Glutamatergic neuron (in vitro differentiated cells): ENCODE results near the gene PDE6G. TPM values are rescaled to one million over a fixed set of nuclear protein-coding genes. Genes with fewer than 3 reads are reported as not detected.
"Not testable (repeated sequence)": the region's sequence is repeated elsewhere in the genome, so short reads cannot be mapped to it uniquely, and the experiment has no call there.

Experiments used
- DNase-seq: peaks from one replicate; pipeline ENCODE4 v3.0.0; 2022
- H3K27ac Mint-ChIP-seq: one replicate; pipeline ENCODE4 v1.8.0; 2020; ENCODE audit warnings: mild to moderate bottlenecking, mixed read lengths, inconsistent platforms; ENCODE audit not compliant: unreplicated experiment
- H3K27me3 Mint-ChIP-seq: one replicate; pipeline ENCODE4 v1.8.0; 2020; ENCODE audit warnings: mild to moderate bottlenecking, moderate library complexity, mixed read lengths, inconsistent platforms; ENCODE audit not compliant: unreplicated experiment
- H3K36me3 Mint-ChIP-seq: one replicate; pipeline ENCODE4 v1.8.0; 2020; ENCODE audit warnings: mild to moderate bottlenecking, mixed read lengths, inconsistent platforms; ENCODE audit not compliant: unreplicated experiment
- H3K4me1 Mint-ChIP-seq: one replicate; pipeline ENCODE4 v1.8.0; 2020; ENCODE audit warnings: mild to moderate bottlenecking, low read depth, mixed read lengths, inconsistent platforms; ENCODE audit not compliant: unreplicated experiment
- H3K4me3 Mint-ChIP-seq: one replicate; pipeline ENCODE4 v1.8.0; 2020; ENCODE audit warnings: mild to moderate bottlenecking, mixed read lengths, inconsistent platforms; ENCODE audit not compliant: unreplicated experiment
- H3K9me3 Mint-ChIP-seq: one replicate; pipeline ENCODE4 v1.8.0; 2020; ENCODE audit warnings: mild to moderate bottlenecking, moderate library complexity, mixed read lengths, inconsistent platforms; ENCODE audit not compliant: unreplicated experiment
- total RNA-seq: library from RNA; stranded (reverse); fragmentation: NEBNext Ultra II Directional; extraction: Animal tissue kit (Norgen Biotek cat#: 25700); gene quantifications from one replicate; pipeline ENCODE4 v1.2.1, GENCODE V29; 2021; ENCODE audit not compliant: unreplicated experiment
- TF ChIP-seq, protein P1 (sequence below): fragments of 200-600 bp; sonication (generic); IDR thresholded peaks from one replicate; pipeline ENCODE4 v1.5.0; 2021; ENCODE audit not compliant: partially characterized antibody, unreplicated experiment

The PDE6G gene
- total RNA-seq, 1 donor from 2014 or later = not detected

- H3K4me1 Mint-ChIP-seq = peaks cover 16% of the 10 kb centered on the region
- H3K4me3 Mint-ChIP-seq = peak overlapping the region; percentile 93
- H3K27me3 Mint-ChIP-seq = peaks cover 4% of the 10 kb centered on the region
- TF ChIP-seq, protein P1, sequence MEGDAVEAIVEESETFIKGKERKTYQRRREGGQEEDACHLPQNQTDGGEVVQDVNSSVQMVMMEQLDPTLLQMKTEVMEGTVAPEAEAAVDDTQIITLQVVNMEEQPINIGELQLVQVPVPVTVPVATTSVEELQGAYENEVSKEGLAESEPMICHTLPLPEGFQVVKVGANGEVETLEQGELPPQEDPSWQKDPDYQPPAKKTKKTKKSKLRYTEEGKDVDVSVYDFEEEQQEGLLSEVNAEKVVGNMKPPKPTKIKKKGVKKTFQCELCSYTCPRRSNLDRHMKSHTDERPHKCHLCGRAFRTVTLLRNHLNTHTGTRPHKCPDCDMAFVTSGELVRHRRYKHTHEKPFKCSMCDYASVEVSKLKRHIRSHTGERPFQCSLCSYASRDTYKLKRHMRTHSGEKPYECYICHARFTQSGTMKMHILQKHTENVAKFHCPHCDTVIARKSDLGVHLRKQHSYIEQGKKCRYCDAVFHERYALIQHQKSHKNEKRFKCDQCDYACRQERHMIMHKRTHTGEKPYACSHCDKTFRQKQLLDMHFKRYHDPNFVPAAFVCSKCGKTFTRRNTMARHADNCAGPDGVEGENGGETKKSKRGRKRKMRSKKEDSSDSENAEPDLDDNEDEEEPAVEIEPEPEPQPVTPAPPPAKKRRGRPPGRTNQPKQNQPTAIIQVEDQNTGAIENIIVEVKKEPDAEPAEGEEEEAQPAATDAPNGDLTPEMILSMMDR = no peak
- H3K27ac Mint-ChIP-seq = peak overlapping the region; percentile 90
- DNase-seq = no peak
- peaks cover 13% of the 10 kb centered on the region for H3K9me3 Mint-ChIP-seq
- H3K36me3 Mint-ChIP-seq = no peaks in the 10 kb centered on the region
Observed at GRCh38 chr17:81682565-81683207, 26.3 kb upstream of the PDE6G start.

DNA sequence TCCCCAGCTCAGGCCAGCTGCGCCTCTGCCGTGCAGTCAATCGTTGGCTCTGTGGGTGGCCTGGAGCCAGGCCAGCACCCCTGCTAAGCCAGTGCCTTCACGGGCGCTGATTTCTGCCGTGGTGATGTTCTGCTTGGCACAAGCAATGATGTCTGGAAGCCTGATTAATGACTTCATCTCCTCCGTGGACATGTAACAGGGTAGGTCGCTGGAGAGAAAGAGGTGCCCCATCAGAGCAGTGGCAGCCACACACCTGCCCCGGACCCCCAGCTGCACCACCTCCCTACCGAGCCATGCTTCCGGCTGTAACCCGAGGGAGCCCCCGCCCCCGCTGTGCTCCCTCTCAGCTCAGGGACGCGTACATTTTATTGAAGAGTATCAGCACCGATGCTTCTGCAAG lies 25.3 kb upstream of the PDE6G start:
- Mint-ChIP-seq H3K9me3 (peaks cover 8% of the 10 kb centered on the region), H3K27ac (no peak overlapping the region), H3K4me1 (peaks cover 10% of the 10 kb centered on the region), H3K4me3 (peak overlapping the region; percentile 61), H3K27me3 (peaks cover 4% of the 10 kb centered on the region), H3K36me3 (no peaks in the 10 kb centered on the region)
- TF ChIP-seq, protein P1 = no peak
- no peak for DNase-seq

DNA sequence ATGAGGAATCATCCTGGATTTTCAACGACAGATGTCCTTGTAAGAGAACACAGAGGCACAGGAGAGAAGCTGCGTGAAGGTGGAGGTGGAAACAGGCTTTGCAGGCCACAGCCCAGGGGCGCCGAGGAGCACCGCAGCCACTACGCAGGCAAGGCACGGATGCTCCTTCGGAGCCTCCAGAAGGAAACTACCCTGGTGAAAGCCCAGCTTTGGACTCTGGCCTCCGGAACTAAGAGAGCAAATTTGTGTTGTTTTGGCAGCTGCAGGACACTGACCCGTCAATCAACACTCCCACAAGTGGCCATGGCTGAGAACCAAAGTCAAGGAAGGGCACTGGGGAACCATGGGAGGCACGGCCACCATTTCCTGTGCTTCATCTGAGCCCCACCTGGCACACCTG lies 23.8 kb upstream of the PDE6G start:
- Mint-ChIP-seq H3K27ac (no peak overlapping the region), H3K4me3 (no peak overlapping the region), H3K36me3 (no peaks in the 10 kb centered on the region), H3K27me3 (peaks cover 4% of the 10 kb centered on the region), H3K4me1 (peaks cover 10% of the 10 kb centered on the region), H3K9me3 (peaks cover 5% of the 10 kb centered on the region)
- DNase-seq = no peak
- TF ChIP-seq, protein P1 = no peak

- H3K4me1 Mint-ChIP-seq = peaks cover 2% of the 10 kb centered on the region
- no peak overlapping the region for H3K4me3 Mint-ChIP-seq
- H3K36me3 Mint-ChIP-seq = no peaks in the 10 kb centered on the region
- H3K9me3 Mint-ChIP-seq = peaks cover 2% of the 10 kb centered on the region
- no peak for DNase-seq
- no peak overlapping the region for H3K27ac Mint-ChIP-seq
- TF ChIP-seq, protein P1 = no peak
- peaks cover 2% of the 10 kb centered on the region for H3K27me3 Mint-ChIP-seq
Observed at GRCh38 chr17:81676906-81677305, 20.6 kb upstream of the PDE6G start.

DNA sequence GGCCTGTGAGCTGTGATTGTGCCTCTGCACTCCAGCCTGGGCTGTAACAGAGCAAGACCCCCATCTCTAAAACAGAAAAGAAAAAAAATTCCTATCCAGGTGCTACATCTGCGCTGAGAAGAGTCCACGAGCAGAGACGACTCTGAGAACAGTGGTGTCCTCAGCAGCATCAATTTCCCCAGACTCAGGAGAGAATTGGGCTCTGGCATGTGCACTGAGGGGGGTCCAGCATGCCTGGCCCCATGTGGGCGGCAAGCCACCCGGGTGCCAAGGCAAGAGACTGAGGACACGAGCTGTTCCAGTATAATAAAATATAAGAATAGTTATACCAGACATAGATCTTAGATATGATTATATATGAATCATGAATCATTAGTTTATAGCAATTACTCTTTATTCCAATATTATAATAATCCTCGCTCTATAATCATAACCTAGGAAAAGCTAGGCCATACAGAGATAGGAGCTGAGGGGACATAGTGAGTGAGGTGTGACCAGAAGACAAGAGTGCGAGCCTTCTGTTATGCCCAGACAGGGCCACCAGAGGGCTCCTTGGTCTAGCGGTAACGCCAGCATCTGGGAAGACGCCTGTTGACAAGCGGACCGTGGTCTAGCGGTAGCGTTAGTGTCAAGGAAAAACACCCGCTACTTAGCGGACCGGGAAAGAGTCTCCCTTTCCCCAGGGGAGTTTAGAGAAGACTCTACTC lies 19.3 kb upstream of the PDE6G start:
- TF ChIP-seq, protein P1 = peak; percentile 68
- H3K27ac Mint-ChIP-seq, H3K36me3 Mint-ChIP-seq, H3K9me3 Mint-ChIP-seq, H3K27me3 Mint-ChIP-seq, H3K4me1 Mint-ChIP-seq, H3K4me3 Mint-ChIP-seq: not testable (repeated sequence)
- DNase-seq = peak; percentile 54
